Stomach (tissue), 4 donors: Measurements from ENCODE around the gene CD300LF.

Source experiments
- EP300 ChIP-seq: sonication (generic); formaldehyde crosslinking; IDR thresholded peaks from one replicate; pipeline ENCODE4 v1.6.1; 2017; ENCODE audit warnings: antibody characterized with exemption
- POLR2A ChIP-seq, 4 donors: fragments of 450-650 bp; IDR thresholded peaks; one replicate each; pipeline ENCODE4 v1.6.1; 2016; ENCODE audit warnings: antibody characterized with exemption in 4 of 4, control low read depth in 2 of 4, mild to moderate bottlenecking in 1 of 4, moderate library complexity in 1 of 4
- POLR2AphosphoS5 ChIP-seq, 3 donors: sonication (generic); formaldehyde crosslinking; IDR thresholded peaks; one replicate each; pipeline ENCODE4 v1.6.1; 2016; ENCODE audit warnings: antibody characterized with exemption in 3 of 3
- TF ChIP-seq, protein P1 (sequence below), 7 experiments: fragments of 450-650 bp in 4 of 7; fragments of 200-600 bp in 3 of 7; sonication (generic) in 3 of 7; IDR thresholded peaks; one replicate each; pipeline ENCODE4 v1.5.1; 2016 to 2019; ENCODE audit warnings: antibody characterized with exemption in 7 of 7, control low read depth in 2 of 7, mild to moderate bottlenecking in 1 of 7

DNA sequence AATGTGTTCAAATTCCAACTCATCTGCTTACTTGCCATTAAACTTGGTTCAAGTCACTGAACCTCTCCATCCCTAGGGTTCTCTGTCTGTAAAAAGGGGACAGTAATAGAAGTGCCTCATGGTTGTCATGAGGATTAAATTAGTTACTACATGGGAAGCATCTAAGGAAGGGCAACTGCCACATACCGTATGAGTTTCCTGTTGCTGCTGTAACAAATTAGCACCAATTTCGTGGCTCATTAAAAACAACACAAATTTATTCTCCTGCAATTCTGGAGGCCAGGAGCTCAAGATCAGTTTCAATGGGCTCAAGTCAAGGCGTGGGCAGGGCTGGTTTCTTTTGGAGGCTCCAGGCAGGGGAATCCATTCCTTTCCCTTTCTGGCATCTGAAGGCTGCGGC, 18.6 kb downstream of the CD300LF start:
- TF ChIP-seq, protein P1, sequence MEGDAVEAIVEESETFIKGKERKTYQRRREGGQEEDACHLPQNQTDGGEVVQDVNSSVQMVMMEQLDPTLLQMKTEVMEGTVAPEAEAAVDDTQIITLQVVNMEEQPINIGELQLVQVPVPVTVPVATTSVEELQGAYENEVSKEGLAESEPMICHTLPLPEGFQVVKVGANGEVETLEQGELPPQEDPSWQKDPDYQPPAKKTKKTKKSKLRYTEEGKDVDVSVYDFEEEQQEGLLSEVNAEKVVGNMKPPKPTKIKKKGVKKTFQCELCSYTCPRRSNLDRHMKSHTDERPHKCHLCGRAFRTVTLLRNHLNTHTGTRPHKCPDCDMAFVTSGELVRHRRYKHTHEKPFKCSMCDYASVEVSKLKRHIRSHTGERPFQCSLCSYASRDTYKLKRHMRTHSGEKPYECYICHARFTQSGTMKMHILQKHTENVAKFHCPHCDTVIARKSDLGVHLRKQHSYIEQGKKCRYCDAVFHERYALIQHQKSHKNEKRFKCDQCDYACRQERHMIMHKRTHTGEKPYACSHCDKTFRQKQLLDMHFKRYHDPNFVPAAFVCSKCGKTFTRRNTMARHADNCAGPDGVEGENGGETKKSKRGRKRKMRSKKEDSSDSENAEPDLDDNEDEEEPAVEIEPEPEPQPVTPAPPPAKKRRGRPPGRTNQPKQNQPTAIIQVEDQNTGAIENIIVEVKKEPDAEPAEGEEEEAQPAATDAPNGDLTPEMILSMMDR (IDR thresholded peaks at IDR 0.05): no peak
- TF ChIP-seq EP300 (no peak), POLR2A (IDR thresholded peaks at IDR 0.05) (no peak), POLR2AphosphoS5 (IDR thresholded peaks at IDR 0.05) (no peak)
